Calu3 (cell line): Measurements from ENCODE around the gene CDKAL1. TPM values are rescaled to one million over a fixed set of nuclear protein-coding genes. Genes with fewer than 3 reads are reported as not detected.

ENCODE experiments used
- BruUV-seq: library from RNA; stranded (reverse); fragments of 400-500 nt; replicated peaks from 2 replicates; lab custom pipeline; 2021; lab: Mats Ljungman, UMichigan
- CTCF ChIA-PET: fragments of 300-600 bp; sonication (Branson Sonifier 250); formaldehyde crosslinking; loops from one replicate; lab custom pipeline; 2022; ENCODE audit warnings: antibody characterized with exemption; lab: Charles Lee
- DNase-seq: peaks from one replicate; pipeline ENCODE4 v3.0.0; 2022
- H3K27ac Mint-ChIP-seq: one replicate; pipeline ENCODE4 v1.8.0; 2022; ENCODE audit warnings: mixed read lengths; ENCODE audit not compliant: unreplicated experiment
- H3K27me3 Mint-ChIP-seq: one replicate; pipeline ENCODE4 v1.8.0; 2022; ENCODE audit warnings: mixed read lengths; ENCODE audit not compliant: unreplicated experiment
- H3K36me3 Mint-ChIP-seq: one replicate; pipeline ENCODE4 v1.8.0; 2022; ENCODE audit warnings: mild to moderate bottlenecking, moderate library complexity, mixed read lengths; ENCODE audit not compliant: insufficient read depth, unreplicated experiment
- H3K4me1 Mint-ChIP-seq: one replicate; pipeline ENCODE4 v1.8.0; 2022; ENCODE audit warnings: mild to moderate bottlenecking, low read depth, mixed read lengths; ENCODE audit not compliant: unreplicated experiment
- H3K4me3 Mint-ChIP-seq: one replicate; pipeline ENCODE4 v1.8.0; 2022; ENCODE audit warnings: mild to moderate bottlenecking, low read depth, moderate library complexity, mixed read lengths; ENCODE audit not compliant: unreplicated experiment
- H3K9me3 Mint-ChIP-seq: one replicate; pipeline ENCODE4 v1.8.0; 2022; ENCODE audit warnings: low read depth, mixed read lengths; ENCODE audit not compliant: unreplicated experiment
- intact Hi-C: fragments of 100-400 bp; cut with micrococcal nuclease; formaldehyde crosslinking; loops from one replicate; pipeline ENCODE4 v1.10.0; 2022; ENCODE audit not compliant: unreplicated experiment
- total RNA-seq: library from RNA; stranded (reverse); gene quantifications from 2 replicates; pipeline ENCODE4 v1.2.3, GENCODE V29; 2022
- TF ChIP-seq, protein P1 (sequence below): fragments of 200-600 bp; IDR thresholded peaks from one replicate; pipeline ENCODE4 v1.8.0; 2022; ENCODE audit warnings: antibody characterized with exemption; ENCODE audit not compliant: unreplicated experiment

The CDKAL1 gene
- total RNA-seq, 1 experiment from 2014 or later = 39.6 TPM

DNA sequence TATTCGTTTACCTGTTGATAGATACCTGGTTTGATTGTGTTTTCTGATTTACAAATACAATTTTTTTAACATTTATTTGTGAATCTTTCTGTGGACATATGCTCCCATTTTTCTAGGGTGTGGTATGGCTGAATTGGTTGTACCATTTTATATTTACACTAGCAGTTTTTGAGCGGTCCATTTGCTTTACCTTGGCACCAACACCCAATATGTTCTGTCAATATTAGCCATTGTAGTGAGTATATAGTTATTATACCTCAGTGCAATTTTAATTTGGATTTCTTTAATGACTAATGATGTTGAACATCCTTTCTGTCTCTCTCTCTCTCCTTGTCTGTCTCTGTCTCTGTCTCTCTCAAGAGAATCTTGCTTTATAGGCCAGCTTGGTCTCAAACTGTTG lies 278.5 kb downstream of the CDKAL1 start:
- intact Hi-C loops = no loop called here
- H3K4me3 Mint-ChIP-seq = no peak overlapping the region
- TF ChIP-seq, protein P1, sequence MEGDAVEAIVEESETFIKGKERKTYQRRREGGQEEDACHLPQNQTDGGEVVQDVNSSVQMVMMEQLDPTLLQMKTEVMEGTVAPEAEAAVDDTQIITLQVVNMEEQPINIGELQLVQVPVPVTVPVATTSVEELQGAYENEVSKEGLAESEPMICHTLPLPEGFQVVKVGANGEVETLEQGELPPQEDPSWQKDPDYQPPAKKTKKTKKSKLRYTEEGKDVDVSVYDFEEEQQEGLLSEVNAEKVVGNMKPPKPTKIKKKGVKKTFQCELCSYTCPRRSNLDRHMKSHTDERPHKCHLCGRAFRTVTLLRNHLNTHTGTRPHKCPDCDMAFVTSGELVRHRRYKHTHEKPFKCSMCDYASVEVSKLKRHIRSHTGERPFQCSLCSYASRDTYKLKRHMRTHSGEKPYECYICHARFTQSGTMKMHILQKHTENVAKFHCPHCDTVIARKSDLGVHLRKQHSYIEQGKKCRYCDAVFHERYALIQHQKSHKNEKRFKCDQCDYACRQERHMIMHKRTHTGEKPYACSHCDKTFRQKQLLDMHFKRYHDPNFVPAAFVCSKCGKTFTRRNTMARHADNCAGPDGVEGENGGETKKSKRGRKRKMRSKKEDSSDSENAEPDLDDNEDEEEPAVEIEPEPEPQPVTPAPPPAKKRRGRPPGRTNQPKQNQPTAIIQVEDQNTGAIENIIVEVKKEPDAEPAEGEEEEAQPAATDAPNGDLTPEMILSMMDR = no peak
- CTCF ChIA-PET = no interaction called here
- no peaks in the 10 kb centered on the region for H3K27me3 Mint-ChIP-seq
- no TSS peak for BruUV-seq
- peaks cover 6% of the 10 kb centered on the region for H3K9me3 Mint-ChIP-seq
- H3K27ac Mint-ChIP-seq = no peak overlapping the region
- DNase-seq = no peak
- peaks cover 14% of the 10 kb centered on the region for H3K36me3 Mint-ChIP-seq
- H3K4me1 Mint-ChIP-seq = peaks cover 24% of the 10 kb centered on the region

DNA sequence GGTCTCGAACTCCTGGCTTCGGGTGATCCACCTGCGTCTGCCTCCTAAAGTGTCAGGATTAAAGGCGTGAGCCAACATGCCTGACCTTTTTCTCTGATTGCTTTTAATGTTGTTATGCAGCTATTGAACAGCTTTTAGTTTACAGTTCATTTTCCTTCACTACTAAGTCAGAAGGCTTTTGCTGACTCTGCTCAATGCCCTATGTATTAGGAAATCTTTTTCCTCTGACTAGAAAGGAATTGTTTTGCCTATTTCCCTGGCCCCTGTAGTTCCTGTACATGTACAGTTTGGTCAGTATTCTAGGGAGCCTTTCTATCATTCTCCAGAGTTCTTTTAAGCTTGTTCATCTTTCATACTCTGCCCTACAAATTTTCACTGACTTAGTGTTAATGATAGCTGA lies 280.2 kb downstream of the CDKAL1 start:
- TF ChIP-seq, protein P1 = no peak
- no peaks in the 10 kb centered on the region for H3K27me3 Mint-ChIP-seq
- peaks cover 29% of the 10 kb centered on the region for H3K4me1 Mint-ChIP-seq
- CTCF ChIA-PET = no interaction called here
- no peak for DNase-seq
- peaks cover 6% of the 10 kb centered on the region for H3K9me3 Mint-ChIP-seq
- H3K36me3 Mint-ChIP-seq = peaks cover 14% of the 10 kb centered on the region
- BruUV-seq = no TSS peak
- intact Hi-C loops = no loop called here
- H3K4me3 Mint-ChIP-seq = no peak overlapping the region
- H3K27ac Mint-ChIP-seq = no peak overlapping the region

DNA sequence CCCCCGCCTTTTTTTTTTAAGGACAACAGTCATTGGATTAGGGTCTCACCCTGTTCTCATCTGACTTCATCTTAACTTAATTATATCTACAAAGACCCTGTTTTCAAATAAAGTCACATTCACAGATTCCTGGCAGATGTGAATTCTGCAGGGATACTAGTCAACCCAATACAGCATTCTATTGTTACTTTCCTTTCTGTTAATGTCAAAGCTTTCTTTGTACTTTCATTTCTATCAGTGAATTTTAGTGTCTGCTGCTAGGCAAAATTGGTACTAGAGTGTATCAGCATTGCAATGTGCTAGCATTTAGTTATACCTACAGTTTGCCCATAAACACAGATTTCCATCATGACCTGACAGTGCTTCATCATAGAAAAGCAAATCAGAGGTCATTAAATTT lies 281.9 kb downstream of the CDKAL1 start:
- H3K36me3 Mint-ChIP-seq = peaks cover 5% of the 10 kb centered on the region
- H3K4me1 Mint-ChIP-seq = peaks cover 15% of the 10 kb centered on the region
- CTCF ChIA-PET = interaction anchor here (0.6 to 1.0 kb wide), 2 partner anchors 17 to 707 kb away, joined by 3 to 4 read pairs; no protein-coding TSS in a partner anchor
- no peak for DNase-seq
- H3K27me3 Mint-ChIP-seq = no peaks in the 10 kb centered on the region
- H3K4me3 Mint-ChIP-seq = no peak overlapping the region
- no peak overlapping the region for H3K27ac Mint-ChIP-seq
- intact Hi-C loops = no loop called here
- peaks cover 6% of the 10 kb centered on the region for H3K9me3 Mint-ChIP-seq
- BruUV-seq = no TSS peak
- TF ChIP-seq, protein P1 = no peak

- no peak overlapping the region for H3K4me3 Mint-ChIP-seq
- peaks cover 6% of the 10 kb centered on the region for H3K9me3 Mint-ChIP-seq
- H3K36me3 Mint-ChIP-seq = no peaks in the 10 kb centered on the region
- CTCF ChIA-PET = no interaction called here
- H3K27ac Mint-ChIP-seq = no peak overlapping the region
- BruUV-seq = no TSS peak
- H3K27me3 Mint-ChIP-seq = no peaks in the 10 kb centered on the region
- TF ChIP-seq, protein P1 = no peak
- peaks cover 8% of the 10 kb centered on the region for H3K4me1 Mint-ChIP-seq
- intact Hi-C loops = no loop called here
- DNase-seq = no peak
Measured at GRCh38 chr6:20817806-20818320, 283.6 kb downstream of the CDKAL1 start.
